ENCODE measurements around the gene LMBR1L.

GRCh38 chr12:49051777-49052438 is 58.7 kb downstream of the LMBR1L start:
- TF ChIP-seq POLR2A (IDR thresholded peaks at IDR 0.05; ENCODE audit: low read length): no peak
- no peak for TF ChIP-seq GATA1 (IDR thresholded peaks at IDR 0.05; ENCODE audit: low read depth, low read length)

Measured in erythroblast (primary cell).